Stimulated activated CD4-positive, alpha-beta T cell treated with anti-CD3 and anti-CD28 coated beads, Interleukin-15, amount 100 ng/mL, for 1 hour (primary cell): Measurements from ENCODE around the gene CEP85L.

Experiments used
- DNase-seq, 2 donors: peaks; one replicate each; pipeline ENCODE4 v3.0.0-alpha.2; 2020; ENCODE audit warnings: low read depth in 1 of 2, low spot score in 1 of 2

The CEP85L gene

DNA sequence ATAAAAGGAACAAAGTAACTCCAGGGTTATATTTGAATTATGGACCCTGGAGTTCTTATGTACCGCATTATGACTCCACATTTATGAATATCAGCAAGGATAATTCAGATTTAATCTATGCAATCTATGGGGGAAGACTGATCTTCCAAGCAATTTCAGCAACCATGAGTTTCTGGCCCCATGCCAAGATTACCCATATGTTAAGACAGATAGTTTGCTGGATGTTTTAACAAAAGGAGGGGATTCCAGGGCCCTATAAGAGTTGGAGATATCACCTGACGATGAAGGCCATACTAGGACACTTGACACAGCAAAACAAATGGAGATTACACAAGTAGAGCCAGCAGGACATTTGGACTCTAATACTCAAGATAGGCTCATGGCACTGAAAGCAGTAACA is 149.2 kb downstream of the CEP85L start:
- no peak for DNase-seq

DNA sequence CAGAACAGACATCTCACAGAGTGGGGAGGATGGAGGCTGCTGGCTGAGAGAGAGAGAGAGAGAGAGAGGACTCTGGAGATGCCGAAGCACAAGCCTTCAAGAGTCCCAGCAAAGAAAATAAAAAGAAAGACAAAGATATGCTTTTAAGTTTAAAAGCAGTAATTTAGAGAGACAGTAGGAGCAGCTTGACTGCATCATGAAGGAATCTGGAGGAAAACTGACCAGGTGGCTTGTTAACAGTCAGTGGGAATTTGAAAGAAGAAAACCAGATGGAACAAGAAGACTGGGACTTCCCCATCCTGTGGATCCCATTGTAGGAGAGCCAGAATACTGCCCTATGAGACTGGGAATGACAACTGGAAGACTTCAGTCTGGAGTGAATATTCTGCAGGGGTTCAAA is 149.6 kb downstream of the CEP85L start:
- DNase-seq, result no peak

DNA sequence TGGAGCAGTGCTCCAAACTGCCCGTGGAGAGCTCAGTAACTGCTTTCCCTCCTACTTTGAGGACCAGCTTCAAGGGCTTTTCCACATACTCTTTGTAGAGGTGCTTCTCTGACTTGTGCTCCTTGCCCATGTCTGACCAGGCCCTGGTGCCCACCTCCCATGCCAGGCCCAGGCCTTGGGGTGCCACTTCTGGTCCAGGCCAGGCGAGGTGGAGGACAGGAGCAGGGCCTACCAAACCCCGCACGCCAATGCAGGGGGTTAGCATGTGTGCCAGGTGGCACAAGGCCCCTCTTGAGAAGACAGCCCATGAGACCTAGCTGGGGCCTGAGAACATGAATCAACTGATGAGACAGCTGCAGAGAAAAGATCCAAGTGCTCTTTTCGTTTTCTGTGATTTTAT is 150.3 kb downstream of the CEP85L start:
- DNase-seq, result no peak

DNA sequence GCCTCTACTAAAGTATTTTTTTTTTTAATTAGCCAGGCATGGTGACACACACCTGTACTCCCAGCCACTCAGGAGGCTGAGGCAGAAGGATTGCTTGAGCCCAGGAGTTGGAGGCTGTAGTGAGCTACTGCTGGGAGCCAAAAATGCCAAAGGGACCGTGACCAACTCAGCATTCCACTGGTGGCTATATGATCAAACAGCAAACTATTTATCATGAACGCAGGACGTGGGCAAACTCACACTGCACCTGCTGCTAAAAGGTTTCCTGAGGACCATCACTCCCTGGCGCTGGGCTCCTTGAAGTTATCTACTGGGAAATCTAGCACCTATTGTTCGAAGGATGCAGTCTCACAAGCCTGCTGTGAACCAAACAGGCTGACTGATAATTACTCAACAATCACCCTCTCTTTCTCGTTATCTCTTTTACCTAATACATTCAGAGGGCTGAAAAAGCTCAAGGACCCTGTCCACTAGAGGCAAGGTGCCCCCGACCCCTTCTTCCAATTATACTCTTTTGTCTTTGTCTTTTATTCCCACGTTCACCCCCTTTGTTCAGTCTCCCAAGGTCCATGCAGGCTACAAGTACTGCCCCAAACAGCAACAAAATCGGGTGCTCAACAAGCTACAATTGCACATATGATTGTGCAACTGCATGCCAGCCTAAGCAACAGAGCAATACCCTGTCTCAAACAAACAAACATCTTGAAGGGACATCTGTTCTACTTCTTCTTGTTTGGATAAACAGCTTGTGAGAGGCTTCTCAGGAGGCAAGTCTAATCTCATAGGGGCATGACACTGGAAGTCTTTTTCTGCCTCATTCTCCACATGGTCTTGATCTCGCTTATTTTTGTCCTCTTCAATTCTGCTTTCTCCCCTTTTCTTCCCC is 151.0 kb downstream of the CEP85L start:
- no peak for DNase-seq

- no peak for DNase-seq
These were observed 155.7 kb downstream of the CEP85L start for GRCh38 chr6:118495485-118496280.

- DNase-seq, result no peak
These were observed 157.3 kb downstream of the CEP85L start for GRCh38 chr6:118494091-118494490.

DNA sequence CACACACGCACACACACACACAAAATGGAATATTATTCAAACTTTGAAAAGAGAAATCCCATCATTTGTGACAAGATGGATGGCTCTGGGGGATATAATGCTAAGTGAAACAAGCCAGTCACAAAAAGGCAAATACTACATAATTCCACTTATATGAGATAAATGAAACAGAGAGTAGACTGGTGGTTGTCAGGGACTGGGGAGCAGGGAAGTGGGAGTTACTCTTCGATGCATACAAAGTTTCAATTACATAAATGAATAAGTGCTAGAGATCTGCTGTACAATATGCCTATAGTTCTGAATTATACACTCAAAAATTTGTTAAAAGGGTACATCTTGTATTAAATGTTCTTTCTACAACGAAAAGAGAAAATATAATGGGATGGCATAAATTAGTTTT is 161.4 kb downstream of the CEP85L start:
- DNase-seq, result no peak

DNA sequence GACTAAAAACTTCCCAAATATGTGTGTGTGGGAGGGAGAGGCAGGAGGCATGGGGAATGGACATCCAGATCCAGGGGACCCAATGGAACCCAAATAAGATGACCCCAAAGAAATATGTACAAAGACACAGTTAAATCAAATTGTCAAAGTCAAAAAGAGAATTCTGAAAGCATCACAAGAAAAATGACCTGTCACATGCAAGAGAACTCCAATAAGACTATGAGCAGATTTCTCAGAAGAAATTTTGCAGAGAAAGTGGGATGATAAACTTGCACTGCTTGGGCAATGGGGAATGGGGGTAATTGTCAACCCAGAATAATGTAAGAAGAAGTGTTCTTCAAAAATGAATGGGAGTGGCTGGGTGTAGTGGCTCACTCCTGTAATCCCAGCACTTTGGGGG is 162.8 kb downstream of the CEP85L start:
- DNase-seq, result no peak

- no peak for DNase-seq
These were observed 165.5 kb downstream of the CEP85L start for GRCh38 chr6:118485601-118486550.

- no peak for DNase-seq
These were observed 174.8 kb downstream of the CEP85L start for GRCh38 chr6:118476551-118476950.

GRCh38 chr6:118473266-118473665 is 178.1 kb downstream of the CEP85L start:
- DNase-seq, result no peak

DNA sequence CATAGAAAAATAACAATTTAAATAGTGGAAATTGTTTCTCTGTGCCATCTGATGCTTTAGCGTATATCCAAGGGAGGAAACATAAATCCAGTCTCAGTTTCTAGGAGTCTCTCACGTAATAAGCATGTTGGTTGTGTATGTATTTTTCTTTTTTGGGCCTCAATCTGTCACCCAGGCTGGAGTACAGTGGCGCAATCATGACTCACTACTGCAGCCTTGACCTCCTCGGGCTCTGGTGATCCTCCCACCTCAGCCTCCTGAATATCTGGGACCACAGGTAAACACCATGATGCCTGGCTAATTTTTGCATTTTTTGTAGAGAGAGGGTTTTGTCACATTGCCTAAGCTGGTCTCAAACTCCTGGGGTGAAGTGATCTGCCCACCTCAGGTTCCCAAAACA is 181.9 kb downstream of the CEP85L start:
- DNase-seq, result no peak

- DNase-seq, result no peak
These were observed 182.5 kb downstream of the CEP85L start for GRCh38 chr6:118468682-118469465.

- DNase-seq, result no peak
These were observed 184.2 kb downstream of the CEP85L start for GRCh38 chr6:118467181-118467580.

- no peak for DNase-seq
These were observed 186.8 kb downstream of the CEP85L start for GRCh38 chr6:118464620-118465019.

DNA sequence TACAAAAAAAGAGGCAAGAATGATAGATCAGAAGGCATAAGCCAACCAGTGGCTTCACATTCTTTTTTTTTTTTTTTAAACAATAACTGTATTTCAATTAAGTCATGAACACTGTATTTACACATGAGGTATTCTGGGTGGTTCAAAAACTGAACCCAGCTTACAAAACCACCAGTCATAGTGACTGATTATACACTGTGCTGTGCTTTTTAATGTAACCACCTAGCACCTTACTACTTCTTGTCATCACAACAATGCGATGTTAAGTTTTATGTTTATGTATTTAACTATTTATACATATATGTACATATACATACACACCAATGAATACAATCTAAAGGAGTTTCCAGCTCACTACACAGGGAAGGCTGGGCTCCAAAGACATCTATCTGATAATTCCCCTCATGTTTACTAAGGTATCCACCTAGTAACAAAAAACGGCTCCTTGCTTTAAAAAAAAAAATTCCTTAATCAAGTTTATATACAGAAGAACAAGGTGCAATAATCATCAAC is 190.4 kb downstream of the CEP85L start:
- no peak for DNase-seq

GRCh38 chr6:118456982-118457381 is 194.4 kb downstream of the CEP85L start:
- no peak for DNase-seq

- DNase-seq, result no peak
These were observed 199.6 kb downstream of the CEP85L start for GRCh38 chr6:118451839-118452238.

GRCh38 chr6:118444796-118445195 is 206.6 kb downstream of the CEP85L start:
- no peak for DNase-seq

DNA sequence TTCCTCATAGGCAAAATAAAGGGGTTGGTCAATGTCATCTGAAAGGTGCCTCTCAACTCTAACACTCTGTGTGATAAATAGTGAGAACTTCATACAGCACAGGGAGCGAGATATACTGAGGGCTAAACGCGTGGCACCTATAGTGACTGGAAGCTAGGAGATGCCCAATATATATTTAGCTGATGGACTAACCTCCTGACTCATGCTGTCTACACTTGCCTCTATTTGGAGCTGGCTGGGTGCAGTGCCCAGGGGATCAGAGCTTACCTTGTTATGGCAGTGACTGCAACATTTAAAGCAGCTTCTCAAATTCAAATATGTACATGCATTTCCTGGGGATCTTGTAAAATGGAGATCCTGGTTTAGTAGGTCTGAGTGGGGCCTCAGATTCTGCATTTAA is 214.9 kb downstream of the CEP85L start:
- DNase-seq, result no peak
